GM19239 (cell line): Measurements from ENCODE around the gene NEDD4L.
A peak's percentile ranks its signal among the peaks of the same experiment; 100 is the strongest.

Experiments
- DNase-seq: peaks from one replicate; pipeline ENCODE4 v3.0.0; 2011; ENCODE audit warnings: low spot score; ENCODE audit not compliant: insufficient read length
- FAIRE-seq: peaks from 2 replicates; lab custom pipeline; 2011; peaks lifted over from hg19 to GRCh38; lab: Jason Lieb, UNC

NEDD4L gene

GRCh38 chr18:58222432-58223125, 178.6 kb downstream of the NEDD4L start:
- FAIRE-seq (no peak), DNase-seq (no peak)

- DNase-seq (no peak), FAIRE-seq (no peak)
Measured at GRCh38 chr18:58223717-58224424, 179.8 kb downstream of the NEDD4L start.

GRCh38 chr18:58224425-58224750, 180.4 kb downstream of the NEDD4L start:
- no peak for DNase-seq
- FAIRE-seq: no peak

GRCh38 chr18:58225101-58225500, 181.1 kb downstream of the NEDD4L start:
- FAIRE-seq: peak; percentile 76
- peak; percentile 26 for DNase-seq

- no peak for DNase-seq
Measured at GRCh38 chr18:58226429-58226828, 182.4 kb downstream of the NEDD4L start.

DNA sequence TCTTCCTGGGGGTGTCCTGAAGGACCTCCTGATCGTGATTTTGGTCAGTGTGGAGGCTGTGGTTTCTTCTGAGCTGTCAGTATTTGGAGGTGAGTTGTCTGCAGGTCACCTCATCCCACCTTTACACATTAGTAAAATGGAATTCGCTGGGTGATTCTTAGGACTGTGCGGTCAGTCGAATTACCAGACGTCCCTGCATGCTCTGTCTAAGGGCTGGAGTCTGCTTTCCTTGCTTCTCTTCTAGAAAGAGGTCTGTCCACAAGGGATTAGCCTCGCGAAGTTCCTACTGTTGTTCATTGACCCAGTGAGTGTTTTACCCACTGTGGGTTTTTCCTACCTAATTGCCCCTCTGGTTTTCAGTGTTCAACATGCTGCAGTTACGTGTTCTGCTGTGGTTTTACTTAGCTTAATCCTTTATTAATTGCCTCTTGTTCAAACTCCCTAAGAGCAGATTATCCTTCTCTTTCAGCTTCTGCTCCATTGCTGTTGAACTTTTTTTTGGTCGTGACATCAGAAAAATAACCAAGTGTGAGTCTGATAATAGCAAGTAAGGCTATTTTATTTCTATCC, 183.4 kb downstream of the NEDD4L start:
- FAIRE-seq: no peak
- no peak for DNase-seq

More at GRCh38 chr18:58226429-58226828, 182.4 kb downstream of the NEDD4L start:
- no peak for FAIRE-seq

DNA sequence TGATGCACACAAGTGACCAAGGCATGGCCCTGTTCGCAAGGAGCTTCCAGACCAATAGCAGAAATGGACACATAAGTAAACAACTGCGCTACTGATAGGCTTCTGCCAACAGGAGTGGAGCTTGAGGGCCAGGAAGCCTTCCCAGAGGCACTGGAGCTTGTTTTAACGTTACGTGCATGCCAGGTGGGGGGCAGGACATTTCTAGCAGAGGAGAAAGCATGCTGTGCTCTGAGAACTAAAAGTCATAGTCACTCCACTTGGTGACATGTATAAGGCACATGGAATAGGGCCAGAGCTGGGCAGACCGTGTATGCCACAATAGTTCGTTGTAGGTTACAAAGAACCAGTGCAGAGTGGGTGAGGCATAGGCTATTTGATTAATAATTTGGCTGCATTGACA, 184.2 kb downstream of the NEDD4L start:
- DNase-seq (no peak), FAIRE-seq (no peak)

DNA sequence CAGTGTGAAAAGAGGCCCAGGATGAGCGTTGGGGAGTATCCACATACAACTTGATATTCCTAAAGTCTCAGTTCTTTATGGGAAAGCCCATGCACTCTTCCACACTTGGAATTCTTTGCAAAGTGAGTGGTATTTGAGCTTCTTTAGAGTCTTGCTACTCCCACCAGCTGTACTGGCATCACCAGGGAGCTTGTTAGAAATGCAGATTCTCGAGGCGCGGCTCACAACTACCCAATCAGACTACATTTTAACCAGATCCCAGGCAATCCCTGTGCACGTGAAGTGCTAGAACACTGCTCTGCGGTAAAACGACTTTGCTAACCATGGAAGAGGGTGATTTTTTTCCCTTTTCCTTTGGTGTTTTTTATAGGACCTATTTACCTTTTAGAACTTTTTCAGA, 184.7 kb downstream of the NEDD4L start:
- DNase-seq: no peak
- no peak for FAIRE-seq

DNA sequence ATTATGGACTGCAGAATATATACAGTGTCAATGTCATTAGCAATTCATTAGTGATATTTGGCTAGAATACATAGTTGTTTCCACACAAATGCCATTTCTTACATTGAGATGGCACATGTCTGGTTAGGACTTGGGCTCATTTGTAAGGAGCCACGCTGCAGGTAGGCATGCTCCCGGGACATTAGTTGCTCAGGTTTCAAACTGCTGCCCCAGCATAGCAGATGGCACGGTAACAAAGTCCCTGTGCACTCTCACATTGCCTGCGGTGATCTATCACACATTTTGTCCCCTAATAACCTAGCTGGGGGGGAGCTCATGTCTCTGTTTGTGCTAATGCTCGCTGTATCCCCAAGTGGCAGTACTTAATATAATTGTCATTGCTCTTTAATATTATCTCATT, 185.1 kb downstream of the NEDD4L start:
- DNase-seq: no peak
- FAIRE-seq: no peak

DNA sequence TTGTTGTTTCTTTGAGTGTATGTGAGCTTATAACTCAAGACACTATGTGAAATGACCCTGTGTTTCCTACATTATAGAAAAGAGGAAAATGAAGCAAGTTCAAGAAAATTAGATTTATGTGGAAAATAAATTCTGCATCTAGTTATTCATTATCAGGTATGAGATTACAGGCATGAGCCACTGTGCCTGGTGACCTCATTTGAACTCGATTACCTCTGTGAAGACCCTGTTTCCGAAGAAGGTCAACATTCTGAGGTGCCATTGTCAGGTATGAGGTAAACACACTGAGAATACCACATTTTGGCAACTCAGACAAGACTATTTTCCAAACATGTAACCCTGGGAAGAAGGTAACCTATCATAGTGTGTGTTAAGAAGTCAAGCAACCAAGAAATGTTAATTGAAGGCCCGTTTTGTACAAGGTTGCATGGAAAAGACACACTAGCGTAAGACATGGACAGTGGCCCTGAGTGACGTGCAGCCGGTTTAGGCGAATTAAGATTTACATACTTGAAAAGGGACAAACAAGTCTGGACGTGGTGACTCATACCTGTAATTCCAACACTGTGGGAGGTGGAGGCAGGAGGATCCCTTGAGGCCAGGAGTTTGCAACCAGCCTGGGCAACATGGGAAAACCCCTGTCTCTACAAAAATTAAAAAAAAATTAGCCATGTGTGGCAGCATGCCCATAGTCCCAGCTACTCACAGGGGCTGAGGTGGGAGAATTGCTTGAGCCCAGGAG, 186.6 kb downstream of the NEDD4L start:
- DNase-seq: no peak
- peak; percentile 78 for FAIRE-seq

DNA sequence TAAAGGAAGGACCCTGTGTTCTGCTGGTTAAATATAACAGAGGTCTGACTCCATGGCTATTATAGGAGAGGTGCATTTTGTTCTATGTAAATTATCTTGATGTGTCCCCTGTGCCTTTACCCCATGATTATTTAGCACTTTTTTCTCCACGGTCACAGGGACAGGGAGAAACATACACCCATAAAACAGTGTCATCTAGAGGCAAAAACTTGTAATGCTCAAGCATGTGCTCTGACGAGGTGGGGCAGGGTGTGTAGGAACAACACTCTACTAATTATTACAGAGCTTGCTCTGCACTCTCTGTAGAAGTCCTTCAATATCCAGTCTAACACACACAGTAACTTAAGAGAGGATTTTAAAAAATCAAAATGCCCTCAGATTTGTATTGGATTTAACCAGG, 187.9 kb downstream of the NEDD4L start:
- DNase-seq: no peak
- FAIRE-seq: no peak

GRCh38 chr18:58232668-58233067, 188.6 kb downstream of the NEDD4L start:
- DNase-seq (no peak), FAIRE-seq (no peak)

GRCh38 chr18:58234359-58234741, 190.3 kb downstream of the NEDD4L start:
- FAIRE-seq (no peak), DNase-seq (no peak)

- DNase-seq (no peak), FAIRE-seq (no peak)
Measured at GRCh38 chr18:58235001-58235436, 191.0 kb downstream of the NEDD4L start.

- FAIRE-seq (no peak), DNase-seq (no peak)
Measured at GRCh38 chr18:58239879-58240278, 195.9 kb downstream of the NEDD4L start.

GRCh38 chr18:58241026-58241679, 197.1 kb downstream of the NEDD4L start:
- no peak for FAIRE-seq

GRCh38 chr18:58241877-58242276, 197.9 kb downstream of the NEDD4L start:
- DNase-seq (no peak), FAIRE-seq (no peak)

More at GRCh38 chr18:58241026-58241679, 197.1 kb downstream of the NEDD4L start:
- DNase-seq: no peak

DNA sequence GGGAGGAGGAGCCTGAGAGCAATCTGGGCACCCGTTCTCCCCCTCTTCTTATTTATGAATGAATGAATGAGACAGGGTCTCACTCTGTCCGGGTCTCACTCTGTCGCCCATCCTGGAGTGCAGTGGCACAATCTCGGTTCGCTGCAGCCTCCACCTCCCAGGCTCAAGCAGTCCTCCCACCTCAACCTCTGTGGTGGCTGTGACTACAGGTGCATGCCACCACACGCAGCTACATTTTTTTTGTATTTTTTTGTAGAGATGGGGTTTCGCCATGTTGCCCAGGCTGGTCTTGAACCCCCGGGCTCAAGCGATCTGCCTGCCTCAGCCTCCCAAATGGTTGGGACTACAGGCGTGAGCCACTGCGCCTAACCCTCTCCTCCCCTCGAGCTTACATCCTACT, 198.4 kb downstream of the NEDD4L start:
- DNase-seq: no peak
- FAIRE-seq: no peak

DNA sequence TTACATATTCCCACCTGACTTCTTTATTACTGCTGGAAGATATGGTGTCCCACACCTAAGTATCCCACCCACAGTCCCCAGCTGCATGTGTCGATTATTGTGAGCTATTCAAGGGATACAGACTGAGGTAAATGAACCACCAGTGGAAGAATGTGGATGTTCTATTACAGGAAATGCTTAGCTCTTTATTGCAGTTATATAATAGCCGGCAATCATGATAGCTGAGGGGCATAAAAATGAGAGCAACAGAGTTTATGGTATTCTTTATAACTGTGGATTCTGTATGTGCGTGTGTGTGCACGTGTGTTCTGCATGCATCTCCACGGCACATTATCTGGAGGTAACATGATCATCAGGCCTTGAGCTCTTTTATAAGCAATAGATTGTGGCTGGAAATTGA, 198.9 kb downstream of the NEDD4L start:
- no peak for FAIRE-seq
- no peak for DNase-seq

DNA sequence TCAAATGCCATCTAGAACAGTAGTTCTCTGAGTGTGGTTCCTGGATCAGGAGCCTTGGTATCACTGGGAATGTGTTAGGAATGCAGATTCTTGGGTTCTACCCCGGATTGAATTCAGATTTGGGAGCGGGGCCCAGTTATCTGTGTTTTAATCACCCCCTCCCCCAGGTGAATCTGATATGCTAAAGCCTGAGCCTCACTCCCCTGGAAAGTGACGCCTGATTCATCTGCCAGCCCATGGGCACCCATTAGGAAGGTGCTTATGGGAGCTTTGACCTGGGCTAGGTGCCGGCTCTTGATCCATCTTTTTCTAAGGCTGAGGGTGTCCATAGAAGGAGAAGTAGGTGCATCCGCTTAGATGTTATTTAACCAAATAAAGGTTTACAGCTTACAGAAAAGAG, 199.4 kb downstream of the NEDD4L start:
- no peak for DNase-seq
- FAIRE-seq: no peak
